ENCODE results near the gene ZNF212. TPM values are rescaled to one million over a fixed set of nuclear protein-coding genes. Genes with fewer than 3 reads are reported as not detected.

The ZNF212 gene
- total RNA-seq: 10 to 100 TPM in 2 of 4 donors, 1 to 10 TPM in 2; 7.1 to 17.9 (median 9.9) TPM

DNA sequence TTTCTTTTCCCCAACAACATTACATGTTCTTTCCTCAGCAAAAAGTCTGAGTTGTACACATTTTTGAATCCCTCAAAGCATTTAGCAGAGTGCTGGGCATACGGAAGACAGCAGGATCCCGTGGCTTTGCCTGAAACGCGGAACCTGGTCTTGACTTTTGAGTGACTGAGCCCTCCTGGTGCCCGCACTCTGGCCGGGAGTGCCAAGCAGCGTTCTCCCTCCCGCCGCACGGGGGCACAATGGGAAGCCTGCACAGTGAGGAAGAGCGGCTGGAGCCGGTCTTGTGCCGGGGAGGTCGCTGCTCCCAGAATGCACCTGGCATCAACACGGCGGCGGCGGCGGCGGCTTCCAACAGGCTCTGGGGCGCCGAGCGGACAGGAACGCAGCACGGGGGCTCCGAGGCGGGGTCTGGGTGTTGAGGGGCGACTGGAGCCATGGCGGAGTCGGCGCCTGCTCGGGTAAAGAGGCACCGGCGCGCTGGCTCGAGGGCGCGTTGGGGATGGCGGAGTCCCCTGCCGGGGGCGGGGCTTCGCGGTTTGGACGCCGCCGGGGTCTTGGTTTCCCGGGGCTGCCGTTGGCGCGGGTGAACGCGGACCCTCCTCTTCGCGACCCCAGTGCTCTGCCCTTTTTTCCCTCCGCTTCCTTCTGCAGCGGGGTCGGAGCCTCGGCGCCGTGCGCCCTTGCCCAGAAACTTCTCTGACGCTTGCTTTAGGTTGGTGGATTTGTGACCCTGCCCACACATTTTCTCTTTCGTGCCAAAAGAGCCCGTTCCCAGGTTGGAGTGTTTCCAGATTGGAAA, at the start of gene ZNF212:
Gene ZNF212, plus strand, starts transcription at position 307 of the 799 bp plus-strand sequence. Its CDS starts 128 bp downstream, at position 435.
- peak; percentile 91 for DNase-seq (ENCODE audit: low spot score in 2 of 2)

GRCh38 chr7:149191851-149192250, 47.6 kb upstream of the ZNF212 start:
- Histone ChIP-seq H3K4me1 (peaks cover 12% of the 10 kb centered on the region), H3K4me3 (no peak overlapping the region), H3K9me3 (no peaks in the 10 kb centered on the region), H3K36me3 (no peaks in the 10 kb centered on the region), H3K27ac (no peak overlapping the region), H3K27me3 (no peaks in the 10 kb centered on the region)
- 47% methylated on average over 5 of the region's 5 CpGs for WGBS
- TF ChIP-seq POLR2AphosphoS5 (IDR thresholded peaks at IDR 0.05): no peak
- TF ChIP-seq EP300 (IDR thresholded peaks at IDR 0.05): no peak
- no peak for DNase-seq (ENCODE audit: low spot score in 2 of 2)

More for the DNA sequence above, at the start of gene ZNF212:
- no peaks in the 10 kb centered on the region for H3K27me3 ChIP-seq
- peak within 1 kb of the TSS; percentile 96 for H3K4me3 ChIP-seq
- H3K4me1 ChIP-seq: peaks cover 26% of the 10 kb centered on the region
- under 1% methylated on average over 28 of the region's 64 CpGs for WGBS
- TF ChIP-seq POLR2AphosphoS5 (IDR thresholded peaks at IDR 0.05) (peak in 1 of 3 donors; percentile 64), EP300 (IDR thresholded peaks at IDR 0.05) (no peak), POLR2A (IDR thresholded peaks at IDR 0.05) (peak in 1 of 2 donors; percentile 23)
- TF ChIP-seq, protein P1, sequence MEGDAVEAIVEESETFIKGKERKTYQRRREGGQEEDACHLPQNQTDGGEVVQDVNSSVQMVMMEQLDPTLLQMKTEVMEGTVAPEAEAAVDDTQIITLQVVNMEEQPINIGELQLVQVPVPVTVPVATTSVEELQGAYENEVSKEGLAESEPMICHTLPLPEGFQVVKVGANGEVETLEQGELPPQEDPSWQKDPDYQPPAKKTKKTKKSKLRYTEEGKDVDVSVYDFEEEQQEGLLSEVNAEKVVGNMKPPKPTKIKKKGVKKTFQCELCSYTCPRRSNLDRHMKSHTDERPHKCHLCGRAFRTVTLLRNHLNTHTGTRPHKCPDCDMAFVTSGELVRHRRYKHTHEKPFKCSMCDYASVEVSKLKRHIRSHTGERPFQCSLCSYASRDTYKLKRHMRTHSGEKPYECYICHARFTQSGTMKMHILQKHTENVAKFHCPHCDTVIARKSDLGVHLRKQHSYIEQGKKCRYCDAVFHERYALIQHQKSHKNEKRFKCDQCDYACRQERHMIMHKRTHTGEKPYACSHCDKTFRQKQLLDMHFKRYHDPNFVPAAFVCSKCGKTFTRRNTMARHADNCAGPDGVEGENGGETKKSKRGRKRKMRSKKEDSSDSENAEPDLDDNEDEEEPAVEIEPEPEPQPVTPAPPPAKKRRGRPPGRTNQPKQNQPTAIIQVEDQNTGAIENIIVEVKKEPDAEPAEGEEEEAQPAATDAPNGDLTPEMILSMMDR (IDR thresholded peaks at IDR 0.05): peak; percentile 40 to 92
- H3K9me3 ChIP-seq: no peaks in the 10 kb centered on the region
- peak within 1 kb of the TSS; percentile 75 for H3K27ac ChIP-seq
- no peaks in the 10 kb centered on the region for H3K36me3 ChIP-seq

- 64% methylated on average over 4 of the region's 4 CpGs for WGBS
- Histone ChIP-seq H3K9me3 (no peaks in the 10 kb centered on the region), H3K27me3 (no peaks in the 10 kb centered on the region), H3K36me3 (peaks cover 17% of the 10 kb centered on the region), H3K4me3 (peak overlapping the region; percentile 61), H3K4me1 (peaks cover 28% of the 10 kb centered on the region), H3K27ac (peak overlapping the region; percentile 88)
- DNase-seq (ENCODE audit: low spot score in 2 of 2): no peak
- TF ChIP-seq, protein P1 (IDR thresholded peaks at IDR 0.05): no peak
- no peak for TF ChIP-seq POLR2A (IDR thresholded peaks at IDR 0.05)
- no peak for TF ChIP-seq EP300 (IDR thresholded peaks at IDR 0.05)
- no peak for TF ChIP-seq POLR2AphosphoS5 (IDR thresholded peaks at IDR 0.05)
Measured at GRCh38 chr7:149194799-149195179, 44.7 kb upstream of the ZNF212 start.

- H3K27ac ChIP-seq: peak within 1 kb of the TSS; percentile 88
- peak in 2 of 3 donors; percentile 32 to 43 for TF ChIP-seq POLR2AphosphoS5 (IDR thresholded peaks at IDR 0.05)
- TF ChIP-seq, protein P1 (IDR thresholded peaks at IDR 0.05): peak; percentile 26 to 74
- TF ChIP-seq POLR2A (IDR thresholded peaks at IDR 0.05): no peak
- no peaks in the 10 kb centered on the region for H3K27me3 ChIP-seq
- peak; percentile 91 to 94 for DNase-seq (ENCODE audit: low spot score in 2 of 2)
- H3K4me1 ChIP-seq: peaks cover 28% of the 10 kb centered on the region
- H3K4me3 ChIP-seq: peak within 1 kb of the TSS; percentile 61
- H3K36me3 ChIP-seq: peaks cover 24% of the 10 kb centered on the region
- WGBS: 0% methylated on average over 11 of the region's 97 CpGs
- H3K9me3 ChIP-seq: no peaks in the 10 kb centered on the region
Measured at GRCh38 chr7:149195180-149196150, 44.0 kb upstream of the ZNF212 start, which contains the start of gene ZNF282. Gene ZNF282, plus strand, starts transcription at chr7:149195546. Its CDS starts 44 bp downstream, at chr7:149195590.

DNA sequence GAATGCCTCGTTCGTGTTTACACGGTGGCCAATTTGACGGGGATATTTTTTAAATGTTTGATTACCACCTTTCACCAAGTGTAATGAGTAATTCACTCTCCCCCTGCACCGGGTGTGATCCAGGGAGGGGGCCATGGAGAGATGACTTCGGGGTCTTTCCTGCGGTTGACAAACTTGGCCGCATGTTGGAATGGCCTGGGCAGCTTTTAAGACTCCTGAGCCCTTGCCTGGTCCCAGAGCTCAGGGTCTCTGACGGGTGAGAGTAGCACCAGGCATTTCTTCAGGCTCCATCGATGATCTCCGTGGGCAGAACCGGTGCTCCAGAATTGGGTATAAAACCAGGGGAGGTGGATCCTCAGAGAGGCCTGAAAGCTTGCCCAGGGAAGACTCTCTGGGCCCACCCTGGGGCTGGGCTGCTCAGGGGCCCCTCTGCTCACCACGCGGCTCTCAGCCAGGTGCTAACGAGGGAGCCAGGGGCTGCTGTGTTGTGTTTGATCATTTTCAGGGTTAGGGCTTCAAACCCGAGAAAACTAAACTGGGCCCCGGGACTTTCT, 43.2 kb upstream of the ZNF212 start:
- Histone ChIP-seq H3K27me3 (no peaks in the 10 kb centered on the region), H3K9me3 (no peaks in the 10 kb centered on the region), H3K4me3 (peak overlapping the region; percentile 61), H3K36me3 (peaks cover 31% of the 10 kb centered on the region), H3K27ac (peak overlapping the region; percentile 88), H3K4me1 (peaks cover 28% of the 10 kb centered on the region)
- WGBS: 0% methylated on average over 3 of the region's 17 CpGs
- no peak for DNase-seq (ENCODE audit: low spot score in 2 of 2)
- TF ChIP-seq POLR2AphosphoS5 (IDR thresholded peaks at IDR 0.05) (no peak), POLR2A (IDR thresholded peaks at IDR 0.05) (no peak), EP300 (IDR thresholded peaks at IDR 0.05) (no peak)
- TF ChIP-seq, protein P1 (IDR thresholded peaks at IDR 0.05): no peak
